ENCODE data around the gene PSMD9. TPM values are rescaled to one million over a fixed set of nuclear protein-coding genes. Genes with fewer than 3 reads are reported as not detected.
"Not testable (repeated sequence)": the region's sequence is repeated elsewhere in the genome, so short reads cannot be mapped to it uniquely, and the experiment has no call there.

The PSMD9 gene
- polyA plus RNA-seq, 1 donor from 2014 or later, result 79.3 TPM

DNA sequence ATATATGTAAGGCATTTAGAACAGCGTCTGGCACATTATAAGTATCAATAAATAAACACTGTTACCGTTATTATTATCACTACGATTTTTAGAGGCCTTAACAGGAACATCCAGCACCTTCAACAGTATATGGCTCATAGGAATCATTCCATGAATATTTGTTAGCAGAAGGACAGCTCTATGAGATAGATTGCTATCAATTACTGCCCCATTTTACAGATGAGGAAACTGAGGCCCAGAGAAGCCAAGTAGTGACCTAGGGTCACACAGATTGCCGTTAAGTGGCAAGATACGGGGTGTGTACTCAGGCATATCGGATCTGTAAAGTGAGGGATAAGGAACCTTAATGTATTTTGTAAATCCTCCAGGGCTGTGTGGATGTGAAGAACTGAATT is 510 bp upstream of the PSMD9 start:
- Histone ChIP-seq H3K9me3 (ENCODE audit: low read length) (no peaks in the 10 kb centered on the region), H2AFZ (ENCODE audit: low read depth, low read length) (peak overlapping the region; percentile 67), H3K27ac (ENCODE audit: low read length) (peak overlapping the region; percentile 81), H3F3A (ENCODE audit: insufficient read depth, low read length, poor library complexity, severe bottlenecking) (no peaks in the 10 kb centered on the region), H3K4me3 (ENCODE audit: low read length) (peak overlapping the region; percentile 91), H3K9me2 (ENCODE audit: insufficient read depth, low read length) (no peaks in the 10 kb centered on the region), H3K4me2 (ENCODE audit: low read length) (peak overlapping the region; percentile 24), H3K27me3 (ENCODE audit: insufficient read depth, low read depth, low read length) (no peaks in the 10 kb centered on the region), H3K9ac (ENCODE audit: low read length) (peak overlapping the region; percentile 81), H3K36me3 (ENCODE audit: insufficient read depth, low read length) (no peaks in the 10 kb centered on the region), H3K79me2 (replicated peaks; ENCODE audit: insufficient read depth, low read length) (peaks cover 10% of the 10 kb centered on the region), H4K20me1 (ENCODE audit: insufficient read depth) (no peaks in the 10 kb centered on the region)
- TF ChIP-seq TAF1 (IDR thresholded peaks at IDR 0.05; ENCODE audit: low read depth) (no peak), POLR2AphosphoS5 (IDR thresholded peaks at IDR 0.05) (no peak), EP300 (conservative IDR thresholded peaks at IDR 0.05; ENCODE audit: poor library complexity, severe bottlenecking) (no peak), MXI1 (conservative IDR thresholded peaks at IDR 0.05; ENCODE audit: poor library complexity, severe bottlenecking) (no peak), RAD21 (conservative IDR thresholded peaks at IDR 0.05) (no peak)

DNA sequence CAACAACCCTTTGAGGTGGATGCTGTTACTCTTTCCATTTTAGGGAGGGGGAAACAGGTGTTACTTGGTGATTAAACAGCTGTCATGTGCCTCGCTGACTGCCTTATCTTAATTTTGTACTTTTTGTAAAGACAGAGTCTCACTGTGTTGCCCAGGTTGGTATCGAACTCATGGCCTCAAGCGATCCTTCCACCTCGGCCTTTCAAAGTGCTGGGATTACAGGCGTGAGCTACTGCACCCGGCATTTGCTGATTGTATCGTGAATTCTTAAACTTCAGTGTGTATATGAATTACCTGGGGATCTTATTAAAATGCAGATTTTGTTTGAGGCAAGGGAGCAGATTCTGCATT is 659 bp downstream of the PSMD9 start:
- Histone ChIP-seq H2AFZ (ENCODE audit: low read depth, low read length) (no peak overlapping the region), H3K4me3 (ENCODE audit: low read length) (peak overlapping the region; percentile 91), H3K27ac (ENCODE audit: low read length) (peak overlapping the region; percentile 81)

DNA sequence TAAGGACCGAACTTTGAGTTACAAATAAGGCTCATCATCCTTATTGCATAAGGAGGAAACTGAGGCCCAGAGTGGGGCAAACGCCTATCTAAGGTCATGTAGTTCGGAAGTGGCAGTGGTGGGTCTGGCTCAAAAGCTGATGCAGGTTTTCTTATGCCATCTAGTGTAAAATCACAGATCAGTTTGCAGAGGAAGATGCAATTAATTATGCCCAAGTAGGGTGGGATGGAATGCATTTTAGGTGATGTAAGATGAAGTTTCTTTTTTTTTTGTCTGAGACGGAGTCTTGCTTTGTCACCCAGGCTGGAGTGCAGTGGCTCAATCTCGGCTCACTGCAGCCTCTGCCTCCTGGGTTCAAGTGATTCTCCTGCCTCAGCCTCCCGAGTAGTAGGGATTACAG is 1.1 kb downstream of the PSMD9 start:
- not testable (repeated sequence) for H3F3A ChIP-seq (ENCODE audit: insufficient read depth, low read length, poor library complexity, severe bottlenecking); H2AFZ ChIP-seq (ENCODE audit: low read depth, low read length); H3K27ac ChIP-seq (ENCODE audit: low read length); H4K20me1 ChIP-seq (ENCODE audit: insufficient read depth); H3K79me2 ChIP-seq (replicated peaks; ENCODE audit: insufficient read depth, low read length); H3K9me3 ChIP-seq (ENCODE audit: low read length); H3K36me3 ChIP-seq (ENCODE audit: insufficient read depth, low read length); H3K27me3 ChIP-seq (ENCODE audit: insufficient read depth, low read depth, low read length); H3K9me2 ChIP-seq (ENCODE audit: insufficient read depth, low read length)
- H3K9ac ChIP-seq (ENCODE audit: low read length), result peak overlapping the region; percentile 81
- peak overlapping the region; percentile 58 for H3K4me2 ChIP-seq (ENCODE audit: low read length)
- H3K4me3 ChIP-seq (ENCODE audit: low read length), result peak overlapping the region; percentile 91

More for the DNA sequence above, 659 bp downstream of the PSMD9 start:
- H3F3A ChIP-seq (ENCODE audit: insufficient read depth, low read length, poor library complexity, severe bottlenecking), result no peaks in the 10 kb centered on the region
- no peaks in the 10 kb centered on the region for H3K9me3 ChIP-seq (ENCODE audit: low read length)
- no peaks in the 10 kb centered on the region for H3K36me3 ChIP-seq (ENCODE audit: insufficient read depth, low read length)
- H3K9me2 ChIP-seq (ENCODE audit: insufficient read depth, low read length), result no peaks in the 10 kb centered on the region
- peaks cover 10% of the 10 kb centered on the region for H3K79me2 ChIP-seq (replicated peaks; ENCODE audit: insufficient read depth, low read length)
- peak overlapping the region; percentile 58 for H3K4me2 ChIP-seq (ENCODE audit: low read length)
- H3K27me3 ChIP-seq (ENCODE audit: insufficient read depth, low read depth, low read length), result no peaks in the 10 kb centered on the region
- H3K9ac ChIP-seq (ENCODE audit: low read length), result peak overlapping the region; percentile 81
- TF ChIP-seq EZH2 (IDR thresholded peaks at IDR 0.05; ENCODE audit: borderline replicate concordance, insufficient read depth, low read length, poor library complexity, severe bottlenecking) (no peak), RAD21 (conservative IDR thresholded peaks at IDR 0.05) (no peak), EP300 (conservative IDR thresholded peaks at IDR 0.05; ENCODE audit: poor library complexity, severe bottlenecking) (no peak)
- TF ChIP-seq, protein P1, sequence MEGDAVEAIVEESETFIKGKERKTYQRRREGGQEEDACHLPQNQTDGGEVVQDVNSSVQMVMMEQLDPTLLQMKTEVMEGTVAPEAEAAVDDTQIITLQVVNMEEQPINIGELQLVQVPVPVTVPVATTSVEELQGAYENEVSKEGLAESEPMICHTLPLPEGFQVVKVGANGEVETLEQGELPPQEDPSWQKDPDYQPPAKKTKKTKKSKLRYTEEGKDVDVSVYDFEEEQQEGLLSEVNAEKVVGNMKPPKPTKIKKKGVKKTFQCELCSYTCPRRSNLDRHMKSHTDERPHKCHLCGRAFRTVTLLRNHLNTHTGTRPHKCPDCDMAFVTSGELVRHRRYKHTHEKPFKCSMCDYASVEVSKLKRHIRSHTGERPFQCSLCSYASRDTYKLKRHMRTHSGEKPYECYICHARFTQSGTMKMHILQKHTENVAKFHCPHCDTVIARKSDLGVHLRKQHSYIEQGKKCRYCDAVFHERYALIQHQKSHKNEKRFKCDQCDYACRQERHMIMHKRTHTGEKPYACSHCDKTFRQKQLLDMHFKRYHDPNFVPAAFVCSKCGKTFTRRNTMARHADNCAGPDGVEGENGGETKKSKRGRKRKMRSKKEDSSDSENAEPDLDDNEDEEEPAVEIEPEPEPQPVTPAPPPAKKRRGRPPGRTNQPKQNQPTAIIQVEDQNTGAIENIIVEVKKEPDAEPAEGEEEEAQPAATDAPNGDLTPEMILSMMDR (IDR thresholded peaks at IDR 0.05; ENCODE audit: poor library complexity, severe bottlenecking), result no peak
- H4K20me1 ChIP-seq (ENCODE audit: insufficient read depth), result no peaks in the 10 kb centered on the region
